ENCODE measurements around the gene FRMD7.
"Not testable (repeated sequence)": the region's sequence is repeated elsewhere in the genome, so short reads cannot be mapped to it uniquely, and the experiment has no call there.

The FRMD7 gene

DNA sequence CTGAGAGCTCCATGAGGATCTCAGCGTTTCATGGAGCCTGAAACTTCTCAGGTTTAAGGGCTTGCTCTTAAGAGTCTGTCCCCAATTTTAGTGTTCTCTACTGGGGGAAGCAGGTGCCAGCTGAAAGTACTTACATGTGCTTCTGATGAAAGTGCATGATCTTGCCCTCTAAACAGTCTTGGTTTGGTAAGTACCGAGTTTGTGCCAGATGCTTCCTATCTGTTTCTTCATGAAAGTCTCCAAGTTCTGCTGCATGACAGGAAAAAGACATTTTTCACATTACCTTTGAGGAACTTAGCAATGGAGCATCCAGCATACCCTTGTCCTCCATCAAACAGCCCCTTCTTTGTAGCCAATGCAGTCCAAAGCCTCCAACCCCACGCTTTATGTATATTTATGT, 42.0 kb downstream of the FRMD7 start:
- Mint-ChIP-seq H3K4me1 (peaks cover 2% of the 10 kb centered on the region), H3K9me3 (no peaks in the 10 kb centered on the region), H3K27me3 (peaks cover 2% of the 10 kb centered on the region), H3K4me3 (no peak overlapping the region), H3K27ac (no peak overlapping the region), H3K36me3 (no peaks in the 10 kb centered on the region)
- ATAC-seq (ENCODE audit: low read depth), result no peak
- no peak for DNase-seq (ENCODE audit: low spot score in 2 of 2)

DNA sequence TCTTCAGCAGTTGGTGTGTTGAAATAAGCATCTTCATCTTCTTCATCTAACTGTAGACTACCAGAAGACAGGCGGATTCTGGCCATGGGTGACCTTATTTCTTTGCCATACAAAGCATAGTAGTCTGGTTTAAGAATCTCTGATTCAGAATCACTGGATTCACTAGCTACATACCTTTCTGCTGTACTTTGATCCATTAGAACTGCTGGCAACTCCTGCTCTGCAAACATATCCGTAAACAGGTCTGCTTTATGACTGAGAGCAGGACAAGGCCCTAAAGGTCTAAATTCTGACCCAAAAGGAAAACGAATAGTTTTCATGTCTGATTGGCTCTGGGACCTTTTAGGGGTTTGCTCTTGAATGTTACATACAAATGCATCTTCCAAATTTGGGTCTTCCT, 49.9 kb downstream of the FRMD7 start:
- Mint-ChIP-seq H3K4me1 (peaks cover 2% of the 10 kb centered on the region), H3K36me3 (no peaks in the 10 kb centered on the region), H3K4me3 (no peak overlapping the region), H3K9me3 (no peaks in the 10 kb centered on the region), H3K27ac (no peak overlapping the region), H3K27me3 (no peaks in the 10 kb centered on the region)
- ATAC-seq (ENCODE audit: low read depth) (no peak), DNase-seq (ENCODE audit: low spot score in 2 of 2) (no peak)

GRCh38 chrX:132077414-132077813, 50.4 kb downstream of the FRMD7 start:
- H3K27me3 Mint-ChIP-seq, result no peaks in the 10 kb centered on the region
- no peaks in the 10 kb centered on the region for H3K9me3 Mint-ChIP-seq
- H3K36me3 Mint-ChIP-seq, result no peaks in the 10 kb centered on the region
- no peak overlapping the region for H3K4me3 Mint-ChIP-seq
- DNase-seq (ENCODE audit: low spot score in 2 of 2), result no peak
- no peak overlapping the region for H3K27ac Mint-ChIP-seq
- ATAC-seq (ENCODE audit: low read depth), result no peak
- H3K4me1 Mint-ChIP-seq, result peaks cover 2% of the 10 kb centered on the region

DNA sequence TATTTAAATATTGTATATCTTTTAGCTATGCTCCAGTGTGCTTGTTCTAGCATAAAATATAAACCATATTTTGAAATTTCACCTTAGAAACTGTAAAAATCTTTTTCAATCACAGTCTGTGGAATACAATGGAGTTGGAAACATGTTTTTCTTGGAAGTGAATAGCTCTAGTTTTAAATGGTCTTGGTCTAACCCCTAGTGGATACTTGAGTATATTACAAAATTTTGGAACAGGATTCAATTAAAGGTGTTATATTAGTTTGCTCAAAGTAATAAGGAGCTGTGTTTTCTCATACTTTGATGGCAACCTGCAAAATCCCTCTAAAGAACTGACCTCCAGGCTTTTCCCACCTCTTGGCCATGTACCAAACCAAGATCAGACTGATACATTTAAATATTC, 56.6 kb downstream of the FRMD7 start:
- Mint-ChIP-seq H3K4me1 (no peaks in the 10 kb centered on the region), H3K9me3 (no peaks in the 10 kb centered on the region), H3K27ac (no peak overlapping the region), H3K36me3 (peaks cover 3% of the 10 kb centered on the region), H3K27me3 (no peaks in the 10 kb centered on the region), H3K4me3 (no peak overlapping the region)
- ATAC-seq (ENCODE audit: low read depth) (no peak), DNase-seq (ENCODE audit: low spot score in 2 of 2) (no peak)

- Mint-ChIP-seq H3K27me3 (no peaks in the 10 kb centered on the region), H3K9me3 (no peaks in the 10 kb centered on the region), H3K36me3 (peaks cover 3% of the 10 kb centered on the region), H3K4me3 (no peak overlapping the region), H3K27ac (peak overlapping the region; percentile 33), H3K4me1 (no peaks in the 10 kb centered on the region)
- no peak for DNase-seq (ENCODE audit: low spot score in 2 of 2)
- ATAC-seq (ENCODE audit: low read depth), result no peak
These were observed 59.4 kb downstream of the FRMD7 start for GRCh38 chrX:132068405-132068804.

GRCh38 chrX:132063862-132064261, 64.0 kb downstream of the FRMD7 start:
- Mint-ChIP-seq H3K27me3 (no peaks in the 10 kb centered on the region), H3K9me3 (no peaks in the 10 kb centered on the region), H3K36me3 (peaks cover 5% of the 10 kb centered on the region), H3K27ac (no peak overlapping the region), H3K4me1 (peaks cover 10% of the 10 kb centered on the region), H3K4me3 (no peak overlapping the region)
- DNase-seq (ENCODE audit: low spot score in 2 of 2), result no peak
- no peak for ATAC-seq (ENCODE audit: low read depth)

DNA sequence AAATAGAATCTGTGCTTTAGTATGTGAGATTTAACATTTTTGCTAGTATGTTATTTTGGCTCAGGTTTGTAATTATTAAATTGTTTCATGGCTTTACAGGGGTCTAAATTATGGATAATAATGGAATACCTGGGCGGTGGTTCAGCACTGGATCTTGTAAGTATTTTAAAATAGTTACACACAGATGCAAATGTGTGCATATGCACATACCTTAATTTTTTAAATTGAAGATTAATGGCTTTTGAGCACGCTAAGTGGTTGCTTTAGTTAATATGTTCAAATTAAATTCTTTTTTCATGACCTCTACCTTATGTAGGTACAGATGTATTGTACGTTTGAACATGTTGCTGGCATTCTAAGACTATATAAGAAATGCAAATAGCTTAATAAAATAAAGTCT, 64.5 kb downstream of the FRMD7 start:
- no peaks in the 10 kb centered on the region for H3K9me3 Mint-ChIP-seq
- peaks cover 10% of the 10 kb centered on the region for H3K4me1 Mint-ChIP-seq
- ATAC-seq (ENCODE audit: low read depth) (no peak), DNase-seq (ENCODE audit: low spot score in 2 of 2) (no peak)
- no peaks in the 10 kb centered on the region for H3K27me3 Mint-ChIP-seq
- H3K36me3 Mint-ChIP-seq, result peaks cover 2% of the 10 kb centered on the region
- no peak overlapping the region for H3K4me3 Mint-ChIP-seq
- no peak overlapping the region for H3K27ac Mint-ChIP-seq

DNA sequence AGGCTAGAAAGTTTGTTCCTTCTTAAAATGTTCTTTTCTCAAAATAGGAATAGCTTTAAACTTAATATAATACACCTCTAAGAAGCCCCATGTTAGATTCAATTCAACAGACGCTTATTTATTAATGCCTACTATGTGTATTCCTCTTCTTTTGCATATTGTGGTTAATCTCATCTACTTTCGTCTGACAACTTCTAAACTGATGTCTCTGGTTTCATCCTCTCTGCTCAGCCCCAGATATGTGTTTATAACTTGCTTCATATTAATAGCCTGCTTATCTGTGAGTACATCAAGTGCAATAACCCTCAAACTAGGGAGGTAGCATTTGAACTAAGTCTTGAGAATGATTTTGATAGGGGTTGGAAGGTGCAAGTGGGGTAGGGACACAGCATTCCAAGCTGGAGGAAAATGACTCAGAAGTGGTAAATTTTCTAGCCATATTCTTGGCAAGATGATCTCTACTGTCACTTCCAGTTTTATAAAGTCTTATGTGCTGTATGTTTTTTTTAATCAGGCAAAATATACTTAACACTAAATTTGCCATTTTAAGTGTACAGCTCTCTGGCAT, 67.8 kb downstream of the FRMD7 start:
- ATAC-seq (ENCODE audit: low read depth), result no peak
- Mint-ChIP-seq H3K4me1 (peaks cover 10% of the 10 kb centered on the region), H3K4me3 (no peak overlapping the region), H3K9me3 (no peaks in the 10 kb centered on the region), H3K27me3 (no peaks in the 10 kb centered on the region), H3K27ac (no peak overlapping the region), H3K36me3 (peaks cover 4% of the 10 kb centered on the region)
- DNase-seq (ENCODE audit: low spot score in 2 of 2), result no peak

GRCh38 chrX:132058975-132059374, 68.8 kb downstream of the FRMD7 start:
- Mint-ChIP-seq H3K4me3 (no peak overlapping the region), H3K27me3 (no peaks in the 10 kb centered on the region), H3K27ac (no peak overlapping the region), H3K4me1 (peaks cover 10% of the 10 kb centered on the region), H3K9me3 (no peaks in the 10 kb centered on the region), H3K36me3 (peaks cover 4% of the 10 kb centered on the region)
- DNase-seq (ENCODE audit: low spot score in 2 of 2) (no peak), ATAC-seq (ENCODE audit: low read depth) (no peak)

- no peak overlapping the region for H3K4me3 Mint-ChIP-seq
- ATAC-seq (ENCODE audit: low read depth) (no peak), DNase-seq (ENCODE audit: low spot score in 2 of 2) (no peak)
- H3K9me3 Mint-ChIP-seq, result no peaks in the 10 kb centered on the region
- peaks cover 4% of the 10 kb centered on the region for H3K36me3 Mint-ChIP-seq
- H3K27me3 Mint-ChIP-seq, result no peaks in the 10 kb centered on the region
- no peak overlapping the region for H3K27ac Mint-ChIP-seq
- H3K4me1 Mint-ChIP-seq, result peaks cover 12% of the 10 kb centered on the region
These were observed 69.8 kb downstream of the FRMD7 start for GRCh38 chrX:132058050-132058449.

- H3K4me3 Mint-ChIP-seq; H3K27ac Mint-ChIP-seq; DNase-seq (ENCODE audit: low spot score in 2 of 2); ATAC-seq (ENCODE audit: low read depth); H3K36me3 Mint-ChIP-seq; H3K4me1 Mint-ChIP-seq; H3K27me3 Mint-ChIP-seq; H3K9me3 Mint-ChIP-seq: not testable (repeated sequence)
These were observed 76.0 kb downstream of the FRMD7 start for GRCh38 chrX:132051778-132052177.

GRCh38 chrX:132046533-132046932, 81.3 kb downstream of the FRMD7 start:
- H3K27ac Mint-ChIP-seq, result no peak overlapping the region
- DNase-seq (ENCODE audit: low spot score in 2 of 2) (no peak), ATAC-seq (ENCODE audit: low read depth) (no peak)
- H3K27me3 Mint-ChIP-seq, result no peaks in the 10 kb centered on the region
- no peak overlapping the region for H3K4me3 Mint-ChIP-seq
- peaks cover 2% of the 10 kb centered on the region for H3K36me3 Mint-ChIP-seq
- no peaks in the 10 kb centered on the region for H3K9me3 Mint-ChIP-seq
- peaks cover 10% of the 10 kb centered on the region for H3K4me1 Mint-ChIP-seq

DNA sequence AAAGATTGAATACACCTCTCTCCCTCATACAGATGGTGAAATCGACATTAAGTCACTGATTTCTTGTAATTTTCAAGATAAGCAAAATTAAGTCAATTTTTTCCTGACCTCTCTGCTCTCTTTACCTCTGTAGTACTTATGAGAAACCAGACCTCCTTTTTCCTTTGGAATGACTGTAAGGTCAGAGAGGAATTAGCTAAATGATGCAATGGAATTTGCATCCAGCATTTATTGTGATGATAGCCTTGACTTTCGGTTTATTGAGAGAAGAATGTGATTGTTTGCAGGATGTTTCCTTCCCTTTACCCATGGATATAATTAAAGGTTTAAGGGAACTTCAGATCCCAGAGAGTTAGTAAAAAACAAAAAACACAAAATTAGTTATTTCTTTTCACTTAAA, 82.4 kb downstream of the FRMD7 start:
- DNase-seq (ENCODE audit: low spot score in 2 of 2), result no peak
- Mint-ChIP-seq H3K27ac (no peak overlapping the region), H3K36me3 (peaks cover 2% of the 10 kb centered on the region), H3K4me1 (peaks cover 13% of the 10 kb centered on the region), H3K27me3 (no peaks in the 10 kb centered on the region), H3K9me3 (no peaks in the 10 kb centered on the region), H3K4me3 (no peak overlapping the region)
- no peak for ATAC-seq (ENCODE audit: low read depth)

- ATAC-seq (ENCODE audit: low read depth) (no peak), DNase-seq (ENCODE audit: low spot score in 2 of 2) (no peak)
- Mint-ChIP-seq H3K36me3 (peaks cover 2% of the 10 kb centered on the region), H3K27ac (no peak overlapping the region), H3K9me3 (no peaks in the 10 kb centered on the region), H3K4me1 (peaks cover 13% of the 10 kb centered on the region), H3K27me3 (no peaks in the 10 kb centered on the region), H3K4me3 (no peak overlapping the region)
These were observed 82.9 kb downstream of the FRMD7 start for GRCh38 chrX:132044953-132045352.

DNA sequence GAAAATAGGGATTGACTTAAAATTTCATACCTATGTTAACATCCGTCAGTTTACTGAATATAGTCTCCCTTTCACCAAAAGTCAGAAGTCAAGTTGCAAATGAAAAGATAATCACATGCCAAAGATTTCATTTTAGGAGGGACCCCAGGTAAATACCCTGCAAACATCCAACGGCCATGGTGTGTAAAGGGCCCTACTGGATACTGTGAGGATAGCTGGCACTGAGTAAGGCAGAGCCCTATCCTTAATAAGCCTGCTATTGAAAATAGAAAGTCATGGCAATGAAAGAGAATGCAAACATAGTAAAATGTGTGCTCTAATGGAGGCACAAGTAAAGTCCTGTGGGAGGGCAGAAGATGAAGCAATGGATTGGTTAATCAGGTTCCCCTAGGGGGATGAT, 83.8 kb downstream of the FRMD7 start:
- Mint-ChIP-seq H3K9me3 (no peaks in the 10 kb centered on the region), H3K4me3 (no peak overlapping the region)

More for the DNA sequence above, 83.8 kb downstream of the FRMD7 start:
- H3K27me3 Mint-ChIP-seq, result no peaks in the 10 kb centered on the region
- H3K27ac Mint-ChIP-seq, result no peak overlapping the region
- peaks cover 13% of the 10 kb centered on the region for H3K4me1 Mint-ChIP-seq
- ATAC-seq (ENCODE audit: low read depth) (no peak), DNase-seq (ENCODE audit: low spot score in 2 of 2) (no peak)
- H3K36me3 Mint-ChIP-seq, result peaks cover 2% of the 10 kb centered on the region
